Endothelial cell of umbilical vein (primary cell): ENCODE results near the gene LRRC19. TPM values are rescaled to one million over a fixed set of nuclear protein-coding genes. Genes with fewer than 3 reads are reported as not detected.

Experiments used
- BruUV-seq: library from RNA; stranded (reverse); fragments of 400-500 nt; replicated peaks from 2 replicates; lab custom pipeline; 2021; lab: Mats Ljungman, UMichigan
- CTCF ChIA-PET: fragments of 300-600, 350-600 bp; sonication (Branson Sonifier 250); formaldehyde crosslinking; loops from one replicate; lab custom pipeline; 2021; ENCODE audit warnings: antibody characterized with exemption, inconsistent platforms; lab: Charles Lee
- POLR2A ChIA-PET: fragments of 300-600, 350-600 bp; sonication (Branson Sonifier 250); formaldehyde crosslinking; loops from one replicate; lab custom pipeline; 2021; ENCODE audit warnings: antibody characterized with exemption, inconsistent platforms; lab: Charles Lee
- DNase-seq: peaks from one replicate; pipeline ENCODE4 v3.0.0-alpha.2; 2011; ENCODE audit warnings: low read depth, low spot score
- FAIRE-seq: peaks from 2 replicates; lab custom pipeline; 2011; peaks lifted over from hg19 to GRCh38; lab: Jason Lieb, UNC
- H2AFZ ChIP-seq: 2 replicates; pipeline ENCODE4 v1.6.0; 2012; ENCODE audit warnings: low read depth, low read length, control low read depth, inconsistent platforms
- H3K27ac ChIP-seq: 2 replicates; pipeline ENCODE4 v1.5.1; 2011; ENCODE audit warnings: low read depth, mild to moderate bottlenecking, control low read depth, low read length, moderate library complexity; ENCODE audit not compliant: insufficient read depth
- H3K27me3 ChIP-seq, 2 experiments: 2 replicates each; pipeline versions ENCODE4 v1.6.0 to v1.6.1; 2011; ENCODE audit warnings: low read length in 2 of 2, mixed read lengths in 1 of 2; ENCODE audit not compliant: control insufficient read depth in 2 of 2, insufficient read depth in 2 of 2
- H3K36me3 ChIP-seq, 2 experiments: 2 replicates in 1 of 2; 3 replicates in 1 of 2; pipeline ENCODE4 v1.5.1; 2011; ENCODE audit warnings: low read length in 2 of 2, mild to moderate bottlenecking in 1 of 2, moderate library complexity in 1 of 2; ENCODE audit not compliant: control insufficient read depth in 2 of 2, insufficient read depth in 2 of 2; ENCODE audit errors: extremely low read depth in 1 of 2
- H3K4me1 ChIP-seq: 3 replicates; pipeline ENCODE4 v1.5.1; 2011; ENCODE audit warnings: mild to moderate bottlenecking, low read length; ENCODE audit not compliant: control insufficient read depth, insufficient read depth; ENCODE audit errors: extremely low read depth
- H3K4me2 ChIP-seq: 2 replicates; pipeline ENCODE4 v1.6.1; 2011; ENCODE audit warnings: low read length, control low read depth, mixed read lengths; ENCODE audit not compliant: insufficient read depth
- H3K4me3 ChIP-seq, 3 experiments: fragments of 200-600 bp in 1 of 3; sonication (generic), shearing (Covaris generic) in 1 of 3; replicated peaks in 1 of 3; 2 replicates each; pipeline ENCODE4 v1.5.1; 2011 to 2016; ENCODE audit warnings: control low read depth in 3 of 3, low read length in 3 of 3, mild to moderate bottlenecking in 2 of 3, inconsistent platforms in 1 of 3, low read depth in 1 of 3, moderate library complexity in 1 of 3; ENCODE audit not compliant: insufficient read depth in 1 of 3
- H3K79me2 ChIP-seq: 2 replicates; pipeline ENCODE4 v1.6.0; 2012; ENCODE audit warnings: low read length, inconsistent platforms; ENCODE audit not compliant: control insufficient read depth, insufficient read depth
- H3K9ac ChIP-seq: replicated peaks from 2 replicates; pipeline ENCODE3; 2011; ENCODE audit warnings: low read length, control low read depth; ENCODE audit not compliant: insufficient read depth; ENCODE audit errors: extremely low read depth
- H3K9me1 ChIP-seq: replicated peaks from 3 replicates; pipeline ENCODE4 v1.6.0; 2011; ENCODE audit warnings: mild to moderate bottlenecking, low read length; ENCODE audit not compliant: control insufficient read depth, insufficient read depth; ENCODE audit errors: extremely low read depth
- H3K9me3 ChIP-seq: replicated peaks from 2 replicates; pipeline ENCODE4 v1.5.1; 2012; ENCODE audit warnings: low read length, inconsistent platforms; ENCODE audit not compliant: control insufficient read depth, insufficient read depth
- H4K20me1 ChIP-seq: replicated peaks from 2 replicates; pipeline ENCODE3; 2011; ENCODE audit warnings: mild to moderate bottlenecking, low read length; ENCODE audit not compliant: control insufficient read depth, insufficient read depth; ENCODE audit errors: extremely low read depth
- EZH2 ChIP-seq: IDR thresholded peaks from 2 replicates; pipeline ENCODE4 v1.6.1; 2012; ENCODE audit warnings: borderline replicate concordance, low read depth, mild to moderate bottlenecking, moderate library complexity, low read length, inconsistent platforms; ENCODE audit not compliant: severe bottlenecking
- FOS ChIP-seq: IDR thresholded peaks from 2 replicates; pipeline ENCODE4 v1.6.1; 2011; ENCODE audit warnings: mild to moderate bottlenecking, low read length, moderate library complexity, borderline replicate concordance; ENCODE audit not compliant: insufficient read depth
- GATA2 ChIP-seq: IDR thresholded peaks from 2 replicates; pipeline ENCODE4 v1.7.0; 2011; ENCODE audit warnings: low read depth, mild to moderate bottlenecking, moderate library complexity, mixed read lengths, low read length; ENCODE audit not compliant: insufficient read length, insufficient read depth
- JUN ChIP-seq: IDR thresholded peaks from 2 replicates; pipeline ENCODE4 v1.6.1; 2011; ENCODE audit warnings: borderline replicate concordance, low read depth; ENCODE audit not compliant: insufficient read length, insufficient read depth
- MYC ChIP-seq: IDR thresholded peaks from one replicate; pipeline ENCODE4 v1.6.1; 2011; ENCODE audit warnings: mild to moderate bottlenecking, low read depth, low read length
- POLR2A ChIP-seq: IDR thresholded peaks from 2 replicates; pipeline ENCODE4 v1.6.1; 2012; ENCODE audit warnings: low read depth, mild to moderate bottlenecking, control low read depth, low read length
- POLR2AphosphoS5 ChIP-seq: IDR thresholded peaks from 2 replicates; pipeline ENCODE4 v1.6.1; 2012; ENCODE audit warnings: low read depth, mild to moderate bottlenecking, control low read depth, low read length, moderate library complexity; ENCODE audit not compliant: insufficient read depth
- dilution Hi-C: fragments of 300-500 bp; cut with MboI; formaldehyde crosslinking; loops from one replicate; pipeline ENCODE4 v1.15.0; 2019; ENCODE audit warnings: low sequenced_read_pairs; ENCODE audit not compliant: extremely low pct_ligation_motif_present
- intact Hi-C: fragments of 100-400 bp; cut with micrococcal nuclease; formaldehyde crosslinking; loops from one replicate; pipeline ENCODE4 v1.10.0; 2022
- polyA plus RNA-seq, 4 experiments: library from polyadenylated mRNA; depleted of rRNA in 3 of 4; stranded (reverse) in 3 of 4; unstranded in 1 of 4; fragments of >200 nt; gene quantifications; 2 replicates each; pipeline versions ENCODE4 v1.2.1 to v1.2.3, GENCODE V29; 2011 to 2012; ENCODE audit warnings: missing spikeins in 1 of 4
- total RNA-seq: library from RNA; stranded (reverse); gene quantifications from 2 replicates; pipeline ENCODE4 v1.2.3, GENCODE V29; 2021
- TF ChIP-seq, protein P1 (sequence below), 2 donors: IDR thresholded peaks; 1 replicate in 1 of 2; 2 replicates in 1 of 2; pipeline ENCODE4 v1.5.1; 2011; ENCODE audit warnings: low read length in 2 of 2, mild to moderate bottlenecking in 2 of 2, moderate library complexity in 2 of 2, control low read depth in 1 of 2, inconsistent platforms in 1 of 2, low read depth in 1 of 2; ENCODE audit not compliant: insufficient read depth in 1 of 2; ENCODE audit errors: extremely low read depth in 1 of 2

LRRC19 gene
- total and polyA plus RNA-seq, 2 donors (not counting 3 experiments of a cell fraction or from before 2014, with no cell fraction given), result not detected

- Histone ChIP-seq H2AFZ (no peak overlapping the region), H3K9ac (no peak overlapping the region), H3K4me1 (no peaks in the 10 kb centered on the region), H3K36me3 (peaks cover 0 to 2% of the 10 kb centered on the region in 2 experiments), H3K4me3 (no peak overlapping the region), H3K4me2 (no peak overlapping the region), H3K9me1 (no peaks in the 10 kb centered on the region), H3K27me3 (no peaks in the 10 kb centered on the region), H4K20me1 (no peaks in the 10 kb centered on the region), H3K9me3 (no peaks in the 10 kb centered on the region), H3K27ac (no peak overlapping the region), H3K79me2 (no peaks in the 10 kb centered on the region)
- dilution Hi-C loops (no loop called here), intact Hi-C loops (no loop called here)
- ChIA-PET POLR2A (no interaction called here), CTCF (no interaction called here)
- FAIRE-seq, result no peak
- DNase-seq, result no peak
- no TSS peak for BruUV-seq
- TF ChIP-seq EZH2, result no peak
These were observed 23.7 kb upstream of the LRRC19 start for GRCh38 chr9:27029186-27029585.

DNA sequence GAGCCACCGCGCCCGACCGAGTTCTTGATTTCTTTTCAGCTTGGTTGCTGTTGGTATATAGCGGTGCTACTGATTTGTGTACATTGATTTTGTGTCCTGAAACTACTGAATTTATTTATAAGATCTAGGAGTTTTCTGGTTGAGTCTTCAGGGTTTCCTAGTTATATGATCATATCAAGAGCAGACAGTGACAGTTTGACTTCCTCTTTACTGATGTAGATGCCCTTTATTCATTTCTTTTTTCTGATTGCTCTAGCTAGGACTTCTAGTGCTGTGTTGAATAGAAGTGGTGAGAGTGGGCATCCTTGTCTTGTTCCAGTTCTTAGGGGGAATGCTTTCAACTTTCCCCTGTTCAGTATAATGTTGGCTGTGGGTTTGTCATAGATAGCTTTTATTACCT lies 17.4 kb upstream of the LRRC19 start:
- no peaks in the 10 kb centered on the region for H3K9me1 ChIP-seq
- H3K4me3 ChIP-seq, result no peak overlapping the region
- ChIA-PET POLR2A (no interaction called here), CTCF (no interaction called here)
- BruUV-seq, result no TSS peak
- H3K36me3 ChIP-seq, result peaks cover 0 to 3% of the 10 kb centered on the region in 2 experiments
- H3K9me3 ChIP-seq, result no peaks in the 10 kb centered on the region
- no peak for DNase-seq
- no peak overlapping the region for H2AFZ ChIP-seq
- no peak overlapping the region for H3K9ac ChIP-seq
- no peak overlapping the region for H3K4me2 ChIP-seq
- dilution Hi-C loops (no loop called here), intact Hi-C loops (no loop called here)
- H4K20me1 ChIP-seq, result no peaks in the 10 kb centered on the region
- no peak for TF ChIP-seq POLR2AphosphoS5
- no peak for TF ChIP-seq POLR2A
- TF ChIP-seq JUN, result no peak
- TF ChIP-seq, protein P1, sequence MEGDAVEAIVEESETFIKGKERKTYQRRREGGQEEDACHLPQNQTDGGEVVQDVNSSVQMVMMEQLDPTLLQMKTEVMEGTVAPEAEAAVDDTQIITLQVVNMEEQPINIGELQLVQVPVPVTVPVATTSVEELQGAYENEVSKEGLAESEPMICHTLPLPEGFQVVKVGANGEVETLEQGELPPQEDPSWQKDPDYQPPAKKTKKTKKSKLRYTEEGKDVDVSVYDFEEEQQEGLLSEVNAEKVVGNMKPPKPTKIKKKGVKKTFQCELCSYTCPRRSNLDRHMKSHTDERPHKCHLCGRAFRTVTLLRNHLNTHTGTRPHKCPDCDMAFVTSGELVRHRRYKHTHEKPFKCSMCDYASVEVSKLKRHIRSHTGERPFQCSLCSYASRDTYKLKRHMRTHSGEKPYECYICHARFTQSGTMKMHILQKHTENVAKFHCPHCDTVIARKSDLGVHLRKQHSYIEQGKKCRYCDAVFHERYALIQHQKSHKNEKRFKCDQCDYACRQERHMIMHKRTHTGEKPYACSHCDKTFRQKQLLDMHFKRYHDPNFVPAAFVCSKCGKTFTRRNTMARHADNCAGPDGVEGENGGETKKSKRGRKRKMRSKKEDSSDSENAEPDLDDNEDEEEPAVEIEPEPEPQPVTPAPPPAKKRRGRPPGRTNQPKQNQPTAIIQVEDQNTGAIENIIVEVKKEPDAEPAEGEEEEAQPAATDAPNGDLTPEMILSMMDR (IDR thresholded peaks at IDR 0.05; ENCODE audit: extremely low read depth in 1 of 2, insufficient read depth in 1 of 2, low read depth in 1 of 2, low read length in 2 of 2), result no peak
- TF ChIP-seq MYC, result no peak
- no peak for TF ChIP-seq GATA2
- TF ChIP-seq FOS, result no peak
- no peak for TF ChIP-seq EZH2
- FAIRE-seq, result no peak
- no peaks in the 10 kb centered on the region for H3K27me3 ChIP-seq
- H3K27ac ChIP-seq, result no peak overlapping the region
- no peaks in the 10 kb centered on the region for H3K4me1 ChIP-seq
- no peaks in the 10 kb centered on the region for H3K79me2 ChIP-seq
